HCT116 (cell line): Measurements from ENCODE around the gene ADGRG7.

ENCODE experiments used
- ATF3 ChIP-seq: IDR thresholded peaks from 2 replicates; pipeline ENCODE4 v1.6.1; 2012
- CEBPB ChIP-seq: IDR thresholded peaks from 2 replicates; pipeline ENCODE4 v1.6.1; 2012; ENCODE audit warnings: low read depth
- CTCF ChIP-seq, 3 experiments: fragments of 200-600 bp in 1 of 3; sonication (generic) in 1 of 3; IDR thresholded peaks in 2 of 3; conservative IDR thresholded peaks in 1 of 3; 2 replicates each; pipeline ENCODE4 v1.5.1; 2012 to 2017; ENCODE audit warnings: low read depth in 2 of 3, low read length in 2 of 3, antibody characterized with exemption in 1 of 3, borderline replicate concordance in 1 of 3, control low read depth in 1 of 3, mild to moderate bottlenecking in 1 of 3, mixed read lengths in 1 of 3, mixed run types in 1 of 3, moderate library complexity in 1 of 3; ENCODE audit not compliant: insufficient read depth in 1 of 3
- EGR1 ChIP-seq: IDR thresholded peaks from 2 replicates; pipeline ENCODE4 v1.6.1; 2012; ENCODE audit warnings: low read depth
- EZH2 ChIP-seq: fragments of 200-600 bp; sonication (generic); IDR thresholded peaks from 2 replicates; pipeline ENCODE4 v1.6.1; 2017; ENCODE audit warnings: antibody characterized with exemption, mixed run types
- EZH2phosphoT487 ChIP-seq: fragments of 200-600 bp; IDR thresholded peaks from 2 replicates; pipeline ENCODE4 v1.6.1; 2018; ENCODE audit warnings: antibody characterized with exemption, borderline replicate concordance
- FOSL1 ChIP-seq: IDR thresholded peaks from 2 replicates; pipeline ENCODE4 v1.6.1; 2012; ENCODE audit warnings: low read depth
- JUND ChIP-seq: IDR thresholded peaks from 2 replicates; pipeline ENCODE4 v1.6.1; 2012
- POLR2A ChIP-seq: IDR thresholded peaks from 2 replicates; pipeline ENCODE4 v1.7.0; 2011; ENCODE audit warnings: borderline replicate concordance; ENCODE audit not compliant: insufficient read depth, insufficient read length; ENCODE audit errors: extremely low read depth
- REST ChIP-seq: IDR thresholded peaks from 2 replicates; pipeline ENCODE4 v1.6.1; 2012; ENCODE audit warnings: low read depth
- SIN3A ChIP-seq: IDR thresholded peaks from 2 replicates; pipeline ENCODE4 v1.6.1; 2012; ENCODE audit warnings: low read depth
- SP1 ChIP-seq: IDR thresholded peaks from 2 replicates; pipeline ENCODE4 v1.6.1; 2012; ENCODE audit warnings: low read depth
- SRF ChIP-seq: IDR thresholded peaks from 2 replicates; pipeline ENCODE4 v1.6.1; 2012; ENCODE audit warnings: low read depth
- ZFX ChIP-seq: fragments of 450-650 bp; IDR thresholded peaks from 2 replicates; pipeline ENCODE4 v1.6.1; 2017

GRCh38 chr3:100562224-100562857 lies 47.1 kb upstream of the ADGRG7 start:
- TF ChIP-seq JUND (no peak), CTCF (IDR thresholded peaks at IDR 0.05 in 2 of 3, conservative IDR thresholded peaks at IDR 0.05 in 1 of 3; ENCODE audit: borderline replicate concordance in 1 of 3, insufficient read depth in 1 of 3, low read depth in 2 of 3, low read length in 2 of 3) (no peak), SIN3A (no peak), ZFX (no peak), REST (no peak), POLR2A (no peak), EZH2 (no peak), EZH2phosphoT487 (no peak), ATF3 (no peak), SP1 (no peak), EGR1 (no peak), FOSL1 (no peak), SRF (no peak), CEBPB (no peak)
